Stimulated activated CD8-positive, alpha-beta memory T cell treated with anti-CD3 and anti-CD28 coated beads, Interleukin-7, amount 100 ng/mL, for 4 hours (primary cell): ENCODE measurements around the gene PPP2R3A.
"Not testable (repeated sequence)": the region's sequence is repeated elsewhere in the genome, so short reads cannot be mapped to it uniquely, and the experiment has no call there.

ENCODE experiments used
- DNase-seq, 2 donors: peaks; one replicate each; pipeline ENCODE4 v3.0.0-alpha.2; 2020; ENCODE audit warnings: low read depth in 2 of 2

Gene PPP2R3A

DNA sequence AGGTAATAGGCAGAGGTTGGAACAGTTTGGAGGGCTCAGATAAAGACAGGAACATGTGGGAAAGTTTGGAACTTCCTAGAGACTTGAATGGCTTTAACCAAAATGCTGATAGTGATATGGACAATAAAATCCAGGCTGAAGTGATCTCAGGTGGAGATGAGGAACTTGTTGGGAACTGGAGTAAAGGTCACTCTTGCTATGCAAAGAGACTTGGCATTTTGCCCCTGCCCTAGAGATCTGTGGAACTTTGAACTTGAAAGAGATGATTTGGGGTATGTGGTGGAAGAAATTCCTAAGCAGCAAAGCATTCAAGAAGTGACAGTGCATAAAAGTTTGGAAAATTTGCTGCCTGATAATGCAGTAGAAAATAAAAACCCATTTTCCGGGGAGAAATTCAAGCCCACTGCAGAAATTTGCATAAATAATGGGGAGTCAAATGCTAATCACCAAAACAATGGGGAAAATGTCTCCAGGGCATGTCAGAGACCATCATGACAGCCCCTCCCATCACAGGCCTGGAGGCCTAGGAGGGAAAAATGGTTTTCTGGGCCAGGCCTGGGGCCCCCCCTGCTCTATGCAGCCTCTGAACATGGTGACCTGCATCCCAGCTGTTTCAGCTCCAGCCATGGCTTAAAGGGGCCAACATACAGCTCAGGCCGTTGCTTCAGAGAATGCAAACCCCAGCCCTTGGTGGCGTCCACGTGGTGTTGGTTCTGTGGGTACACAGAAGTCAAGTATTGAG lies 118.3 kb downstream of the PPP2R3A start:
- not testable (repeated sequence) for DNase-seq

DNA sequence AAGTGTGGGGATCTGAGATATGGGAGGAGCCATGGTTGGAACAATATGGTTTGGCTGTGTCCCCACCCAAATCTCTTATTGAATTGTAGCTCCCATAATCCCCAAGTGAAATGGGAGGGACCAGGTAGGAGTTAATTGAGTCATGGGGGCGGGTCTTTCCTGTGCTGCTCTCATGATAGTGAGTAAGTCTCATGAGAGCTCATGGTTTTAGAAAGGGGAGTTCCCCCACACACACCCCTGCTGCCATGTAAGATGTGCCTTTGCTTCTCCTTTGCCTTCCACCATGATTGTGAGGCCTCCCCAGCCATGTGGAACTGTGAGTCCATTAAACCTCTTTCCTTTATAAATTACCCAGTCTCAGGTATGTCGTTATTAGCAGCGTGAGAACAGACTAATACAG lies 119.5 kb downstream of the PPP2R3A start:
- DNase-seq: not testable (repeated sequence)

DNA sequence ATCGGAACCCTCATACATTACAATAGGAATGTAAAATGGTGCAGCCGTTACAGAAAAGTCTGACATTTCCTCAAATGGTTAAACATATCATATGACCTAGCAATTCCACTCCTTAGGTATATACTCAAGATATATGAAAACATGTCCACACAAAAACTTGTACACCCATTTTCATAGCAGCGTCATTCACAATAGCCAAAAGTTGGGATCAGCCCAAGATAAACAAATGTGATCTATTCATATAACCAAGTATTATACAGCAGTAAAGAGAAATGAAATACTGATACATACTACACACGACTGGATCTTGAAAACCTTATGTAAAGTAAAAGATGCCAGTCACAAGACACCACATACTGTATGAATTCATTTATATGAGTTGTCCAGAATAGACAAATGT lies 128.2 kb downstream of the PPP2R3A start:
- no peak for DNase-seq

DNA sequence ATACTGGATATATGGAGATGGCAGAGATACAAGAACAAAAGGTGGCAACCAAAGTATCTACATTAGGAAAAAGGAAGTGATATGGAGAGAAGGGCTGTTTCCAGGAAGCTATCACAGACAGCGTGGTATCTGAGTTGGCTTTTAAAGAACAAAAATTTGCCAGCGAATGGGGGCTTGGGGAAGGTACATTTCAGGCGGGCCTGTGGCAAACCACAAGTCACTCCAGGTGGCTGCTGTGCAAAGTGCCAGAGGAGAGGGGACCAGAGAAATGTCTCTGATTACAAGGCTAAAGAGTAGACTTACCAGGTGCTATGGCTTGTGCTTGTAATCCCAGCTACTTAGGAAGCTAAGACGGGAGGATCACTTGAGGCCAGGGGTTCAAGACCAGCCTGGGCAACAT lies 139.5 kb downstream of the PPP2R3A start:
- no peak for DNase-seq

DNA sequence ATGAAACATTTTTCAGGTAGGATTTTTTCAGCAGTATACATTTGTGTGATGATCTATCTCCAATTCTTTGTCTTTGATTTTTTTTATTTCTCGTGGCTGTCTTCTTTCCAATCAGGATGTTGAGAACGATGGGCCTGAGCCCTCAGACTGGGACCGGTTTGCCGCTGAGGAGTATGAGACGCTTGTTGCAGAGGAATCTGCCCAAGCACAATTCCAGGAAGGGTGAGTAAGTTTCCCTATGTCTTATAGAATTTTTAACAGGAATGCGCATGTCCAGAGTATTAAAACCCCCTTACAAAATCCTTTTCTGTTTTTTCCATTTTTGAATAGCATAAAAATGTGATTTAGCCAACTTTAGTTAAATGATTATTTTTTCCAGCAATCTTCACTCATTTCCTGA lies 140.6 kb downstream of the PPP2R3A start:
- no peak for DNase-seq

DNA sequence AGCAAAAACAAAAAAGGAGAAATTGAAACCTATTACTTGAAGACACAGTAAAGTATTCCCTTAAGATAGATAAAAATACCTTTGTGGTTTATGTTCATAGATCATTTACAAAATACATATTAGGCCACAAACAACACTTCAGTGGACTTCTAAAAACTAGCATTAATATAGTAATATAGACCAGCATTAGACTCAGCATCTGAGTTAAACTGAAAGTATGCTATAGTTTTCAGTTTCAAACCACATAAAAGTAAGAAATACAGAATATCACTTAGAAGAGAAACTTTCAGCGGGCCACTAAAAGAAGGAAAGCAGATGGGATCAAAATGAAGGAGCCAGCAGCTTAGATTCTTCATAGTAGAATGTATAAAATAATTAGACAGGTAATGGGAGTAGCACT lies 144.0 kb downstream of the PPP2R3A start:
- DNase-seq: no peak

DNA sequence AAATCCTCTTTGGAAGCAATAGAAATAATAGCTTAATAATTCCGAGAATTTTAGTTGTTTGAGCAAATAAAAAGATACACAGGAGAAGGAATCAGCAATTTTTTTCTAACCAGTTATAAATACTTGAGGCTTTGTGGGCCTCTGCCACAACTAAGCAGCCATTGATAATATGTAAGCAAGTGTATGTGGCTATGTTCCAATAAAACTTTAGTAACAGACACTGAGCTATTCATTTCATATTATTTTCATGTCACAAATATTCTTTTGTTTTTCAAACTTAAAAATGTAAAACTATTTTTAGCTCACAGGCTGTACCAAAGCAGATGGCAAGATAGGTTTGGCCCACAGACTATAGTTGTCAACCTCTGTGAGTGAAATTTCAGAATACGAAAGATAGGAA lies 145.0 kb downstream of the PPP2R3A start:
- DNase-seq: no peak

DNA sequence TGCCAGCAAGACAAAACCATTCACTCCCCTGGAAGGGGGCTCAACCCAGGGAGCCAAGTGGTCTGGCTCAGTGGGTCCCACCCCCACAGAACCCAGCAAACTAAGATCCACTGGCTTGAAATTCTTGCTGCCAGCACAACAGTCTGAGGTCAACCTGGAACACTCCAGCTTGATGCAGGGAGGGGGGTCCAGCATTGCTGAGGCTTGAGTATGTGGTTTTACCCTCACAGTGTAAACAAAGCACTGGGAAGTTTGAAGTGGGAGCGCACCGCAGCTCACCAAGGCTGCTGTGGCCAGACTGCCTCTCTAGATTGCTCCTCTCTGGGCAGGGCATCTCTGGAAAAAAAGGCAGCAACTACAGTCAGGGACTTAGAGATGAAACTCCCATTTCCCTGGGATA lies 148.9 kb downstream of the PPP2R3A start:
- DNase-seq: no peak

DNA sequence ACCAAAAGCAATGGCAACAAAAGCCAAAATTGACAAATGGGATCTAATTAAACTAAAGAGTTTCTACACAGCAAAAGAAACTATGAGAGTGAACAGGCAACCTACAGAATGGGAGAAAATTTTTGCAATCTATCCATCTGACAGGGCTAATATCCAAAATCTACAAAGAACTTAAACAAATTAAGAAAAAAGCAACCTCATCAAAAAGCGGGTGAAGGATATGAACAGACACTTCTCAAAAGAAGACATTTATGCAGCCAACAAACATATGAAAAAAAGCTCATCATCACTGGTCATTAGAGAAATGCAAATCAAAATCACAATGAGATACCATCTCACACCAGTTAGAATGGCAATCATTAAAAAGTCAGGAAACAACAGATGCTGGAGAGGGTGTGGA lies 153.8 kb downstream of the PPP2R3A start:
- DNase-seq: not testable (repeated sequence)

DNA sequence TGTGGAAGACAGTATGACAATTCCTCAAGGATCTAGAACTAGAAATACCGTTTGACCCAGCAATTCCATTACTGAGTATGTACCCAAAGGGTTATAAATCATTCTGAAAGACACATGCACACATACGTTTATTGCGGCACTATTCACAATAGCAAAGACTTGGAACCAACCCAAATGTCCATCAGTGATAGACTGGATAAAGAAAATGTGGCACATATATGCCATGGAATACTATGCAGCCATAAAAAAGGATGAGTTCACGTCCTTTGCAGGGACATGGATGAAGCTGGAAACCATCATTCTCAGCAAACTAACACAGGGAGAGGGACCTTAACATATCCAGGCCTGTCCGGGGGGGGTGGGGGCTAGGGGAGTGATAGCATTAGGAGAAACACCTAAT lies 154.3 kb downstream of the PPP2R3A start:
- DNase-seq: not testable (repeated sequence)

DNA sequence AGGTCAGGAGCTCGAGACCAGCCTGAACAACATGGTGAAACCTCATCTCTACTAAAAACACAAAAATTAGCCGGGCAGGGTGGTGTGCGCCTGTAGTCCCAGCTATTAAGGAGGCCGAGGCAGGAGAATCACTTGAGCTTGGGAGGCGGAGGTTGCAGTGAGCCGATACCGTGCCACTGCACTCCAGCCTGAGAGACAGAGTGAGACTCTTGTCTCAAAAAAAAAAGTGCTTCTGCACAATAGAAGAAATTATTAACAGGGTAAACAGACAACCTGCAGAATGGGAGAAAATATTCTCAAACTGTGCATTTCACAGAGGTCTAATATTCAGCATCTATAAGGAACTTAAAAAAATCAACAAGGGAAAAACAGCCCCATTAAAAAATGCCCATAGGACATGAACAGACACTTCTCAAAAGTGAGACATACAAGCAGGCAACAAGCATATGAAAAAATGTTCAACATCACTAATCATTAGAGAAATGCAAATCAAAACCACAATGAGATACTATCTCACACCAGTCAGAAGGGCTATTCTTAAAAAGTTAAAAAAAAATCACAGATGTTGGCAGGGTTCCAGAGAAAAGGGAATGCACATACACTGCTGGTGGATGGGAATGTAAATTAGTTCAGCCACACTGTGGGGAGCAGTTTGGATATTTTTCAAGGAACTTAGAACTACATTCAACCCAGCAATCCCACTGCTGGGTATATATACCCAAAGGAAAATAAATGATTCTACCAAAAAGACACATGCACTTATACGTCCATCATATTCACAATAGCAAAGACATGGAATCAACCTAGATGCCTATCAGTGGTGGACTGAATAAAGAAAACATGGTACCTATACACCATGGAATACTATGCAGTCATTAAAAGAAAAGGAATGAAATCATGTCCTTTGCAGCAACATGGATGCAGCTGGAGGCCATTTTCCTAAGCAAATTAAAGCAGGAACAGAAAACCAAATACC lies 155.1 kb downstream of the PPP2R3A start:
- no peak for DNase-seq

DNA sequence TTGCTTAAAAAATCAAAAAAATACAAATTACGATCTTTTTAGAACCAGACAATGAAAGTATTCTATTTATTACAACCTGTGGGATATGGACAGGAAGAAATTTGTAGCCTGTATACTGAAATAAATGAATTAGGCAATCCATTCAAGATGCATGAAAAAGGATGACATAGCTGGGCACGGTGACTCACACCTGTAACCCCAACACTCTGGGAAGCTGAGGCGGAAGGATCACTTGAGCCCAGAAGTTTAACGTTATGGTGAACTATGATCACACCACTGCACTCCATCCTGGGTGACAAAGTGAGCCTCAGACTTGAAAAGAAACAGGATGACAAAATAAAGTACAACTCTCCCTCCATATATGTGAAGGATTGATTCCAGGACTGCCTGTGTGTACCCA lies 156.5 kb downstream of the PPP2R3A start:
- DNase-seq: no peak

DNA sequence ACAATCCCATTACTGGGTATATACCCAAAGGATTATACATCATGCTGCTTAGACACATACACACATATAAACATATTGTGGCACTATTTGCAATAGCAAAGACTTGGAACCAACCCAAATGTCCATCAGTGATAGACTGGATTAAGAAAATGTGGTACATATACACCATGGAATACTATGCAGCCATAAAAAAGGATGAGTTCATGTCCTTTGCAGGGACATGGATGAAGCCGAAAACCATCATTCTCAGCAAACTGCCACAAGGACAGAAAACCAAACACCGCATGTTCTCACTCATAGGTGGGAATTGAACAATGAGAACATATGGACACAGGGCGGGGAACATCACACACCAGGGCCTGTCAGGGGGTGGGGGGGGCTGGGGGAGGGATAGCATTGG lies 166.1 kb downstream of the PPP2R3A start:
- not testable (repeated sequence) for DNase-seq

DNA sequence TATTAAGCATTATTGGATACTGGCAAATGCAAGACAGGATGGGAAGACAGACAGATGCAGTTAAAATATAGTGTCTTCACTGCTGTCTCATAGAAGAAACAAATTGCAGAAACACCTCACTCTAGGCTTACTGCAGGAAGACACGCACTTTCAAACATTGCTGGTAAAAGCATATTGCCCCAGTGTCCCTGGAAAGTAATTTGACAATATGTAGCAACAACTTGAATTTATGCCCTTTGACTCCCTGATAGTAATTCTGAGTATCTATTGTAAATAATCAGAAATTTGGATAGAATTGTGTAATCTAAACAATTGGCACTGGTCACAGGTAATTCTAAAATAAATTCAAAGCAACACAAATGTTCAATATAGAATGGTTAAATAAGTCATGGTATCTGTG lies 168.6 kb downstream of the PPP2R3A start:
- DNase-seq: no peak

DNA sequence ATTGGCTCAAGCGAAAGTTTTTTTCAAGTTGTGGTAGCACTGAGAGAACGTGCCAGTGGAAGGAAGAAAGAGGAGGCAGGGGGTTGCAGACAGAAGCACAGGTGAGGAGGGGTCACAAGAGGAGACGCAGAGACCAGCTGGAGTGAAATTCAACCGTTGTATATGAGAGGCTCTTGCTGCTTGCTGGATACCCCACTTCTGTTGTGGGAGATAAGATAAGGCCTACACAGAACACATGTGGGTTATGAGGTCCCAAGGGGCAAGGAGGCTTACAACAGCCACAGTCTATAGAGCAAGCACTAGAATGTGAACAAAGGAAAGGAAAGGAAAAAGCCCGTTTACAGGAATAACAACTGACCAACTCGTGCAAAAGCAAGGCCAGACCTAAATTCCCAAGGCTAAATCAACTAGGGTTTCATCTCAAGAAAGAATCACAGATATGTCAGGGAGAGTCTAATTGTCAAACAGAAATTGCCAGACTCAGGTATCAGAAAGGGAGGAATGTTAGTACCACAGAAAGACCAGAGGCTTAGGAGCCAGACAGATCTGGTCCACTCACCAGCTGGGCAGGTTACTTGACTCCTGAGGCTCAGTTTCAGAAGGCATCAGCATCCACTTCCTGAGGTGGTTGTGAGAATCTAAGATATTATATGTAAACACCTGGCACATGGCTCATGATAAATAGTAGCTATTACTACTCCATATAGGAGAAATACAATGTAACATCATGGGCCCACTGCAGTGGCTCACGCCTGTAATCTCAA lies 169.7 kb downstream of the PPP2R3A start:
- no peak for DNase-seq

DNA sequence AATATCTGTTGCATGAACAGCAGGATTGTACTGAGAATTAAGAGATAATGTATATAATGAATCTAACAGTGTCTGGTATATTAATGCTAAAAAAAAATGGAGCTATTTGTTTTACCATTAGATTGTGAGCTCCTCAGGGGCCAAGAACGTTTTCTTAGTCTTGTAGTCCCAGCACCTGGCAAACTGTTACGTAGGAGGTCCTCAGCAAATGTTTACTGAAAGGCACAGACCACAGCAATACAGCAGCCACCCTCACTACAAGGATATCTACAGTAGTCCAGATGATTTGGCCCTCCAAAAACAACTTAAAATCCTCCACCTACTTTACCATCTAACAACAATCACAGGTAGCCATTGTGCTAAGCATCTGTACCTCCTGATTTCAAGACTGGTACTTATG lies 170.9 kb downstream of the PPP2R3A start:
- no peak for DNase-seq

DNA sequence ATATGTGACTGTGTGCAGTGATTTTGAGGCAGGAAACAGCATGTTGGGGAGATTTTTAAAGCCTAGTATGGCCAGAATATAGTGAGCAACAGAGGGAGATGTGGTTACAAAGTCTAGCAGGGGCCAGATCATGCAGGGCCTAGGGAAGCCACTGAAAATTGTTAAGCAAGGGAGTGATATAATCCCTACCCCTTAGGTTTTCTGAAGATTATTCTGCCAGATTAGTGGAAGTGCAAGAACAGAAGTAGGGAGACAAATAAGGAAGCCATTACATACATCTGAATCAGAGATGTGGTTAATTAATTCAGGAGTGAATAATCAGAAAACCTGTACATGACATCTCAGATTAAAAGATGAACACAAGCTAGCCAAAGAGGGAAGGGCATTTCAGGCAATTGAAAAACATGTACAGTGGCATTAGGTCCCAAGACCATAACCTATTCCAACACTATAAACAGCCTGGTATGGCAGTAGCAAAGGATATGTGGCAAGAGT lies 175.8 kb downstream of the PPP2R3A start:
- DNase-seq: no peak

DNA sequence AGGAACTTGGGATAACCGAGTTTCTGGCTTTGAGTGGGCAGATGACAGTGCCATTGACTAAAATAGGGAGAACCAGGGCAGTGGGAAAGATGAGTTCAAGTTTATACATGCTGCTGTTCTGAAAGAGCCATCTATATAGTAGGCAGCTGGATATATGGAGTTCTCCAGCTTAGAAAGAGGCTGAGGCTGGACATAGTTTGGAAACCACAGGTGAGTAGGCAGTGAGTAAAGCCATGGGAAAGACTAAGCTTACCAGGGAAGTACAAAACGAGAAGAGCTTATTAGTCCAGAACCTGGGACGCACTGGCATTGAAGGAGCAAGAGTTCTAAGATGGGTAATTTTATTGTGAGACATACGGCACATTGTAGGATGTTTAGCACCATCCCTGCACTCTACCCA lies 176.4 kb downstream of the PPP2R3A start:
- DNase-seq: no peak

DNA sequence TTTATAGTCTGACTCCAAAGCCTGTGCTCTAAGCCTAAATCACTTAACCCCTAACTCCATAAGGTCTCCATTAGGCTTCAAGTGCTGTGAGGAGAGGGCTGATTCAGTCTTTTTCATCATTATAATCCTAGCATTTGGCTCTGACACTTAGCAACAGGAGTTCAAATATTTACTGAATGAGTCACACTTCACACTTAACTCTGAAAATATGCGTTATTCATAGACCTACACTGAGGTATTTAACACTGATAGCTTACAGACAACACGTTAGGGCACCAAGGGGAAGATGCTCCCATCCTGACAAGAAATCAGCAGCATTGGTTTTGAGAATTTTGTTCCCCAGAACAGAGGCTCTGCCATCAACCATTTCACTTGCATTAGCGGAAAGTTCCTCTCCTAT lies 177.1 kb downstream of the PPP2R3A start:
- DNase-seq: no peak

DNA sequence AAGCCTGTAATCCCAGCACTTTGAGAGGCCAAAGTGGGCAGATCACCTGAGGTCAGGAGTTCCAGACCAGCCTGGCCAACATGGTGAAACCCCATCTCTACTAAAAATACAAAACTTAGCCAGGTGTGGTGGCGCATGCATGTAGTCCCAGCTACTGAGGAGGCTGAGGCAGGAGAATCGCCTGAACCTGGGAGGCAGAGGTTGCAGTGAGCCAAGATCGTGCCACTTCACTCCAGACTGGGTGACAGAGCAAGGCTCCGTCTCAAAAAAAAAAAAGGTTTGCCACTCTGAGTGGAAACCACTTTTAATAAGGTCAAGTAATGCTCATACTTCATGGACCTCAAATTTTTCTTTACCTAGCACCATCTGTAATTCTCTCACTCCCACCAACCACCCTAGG lies 178.9 kb downstream of the PPP2R3A start:
- not testable (repeated sequence) for DNase-seq

DNA sequence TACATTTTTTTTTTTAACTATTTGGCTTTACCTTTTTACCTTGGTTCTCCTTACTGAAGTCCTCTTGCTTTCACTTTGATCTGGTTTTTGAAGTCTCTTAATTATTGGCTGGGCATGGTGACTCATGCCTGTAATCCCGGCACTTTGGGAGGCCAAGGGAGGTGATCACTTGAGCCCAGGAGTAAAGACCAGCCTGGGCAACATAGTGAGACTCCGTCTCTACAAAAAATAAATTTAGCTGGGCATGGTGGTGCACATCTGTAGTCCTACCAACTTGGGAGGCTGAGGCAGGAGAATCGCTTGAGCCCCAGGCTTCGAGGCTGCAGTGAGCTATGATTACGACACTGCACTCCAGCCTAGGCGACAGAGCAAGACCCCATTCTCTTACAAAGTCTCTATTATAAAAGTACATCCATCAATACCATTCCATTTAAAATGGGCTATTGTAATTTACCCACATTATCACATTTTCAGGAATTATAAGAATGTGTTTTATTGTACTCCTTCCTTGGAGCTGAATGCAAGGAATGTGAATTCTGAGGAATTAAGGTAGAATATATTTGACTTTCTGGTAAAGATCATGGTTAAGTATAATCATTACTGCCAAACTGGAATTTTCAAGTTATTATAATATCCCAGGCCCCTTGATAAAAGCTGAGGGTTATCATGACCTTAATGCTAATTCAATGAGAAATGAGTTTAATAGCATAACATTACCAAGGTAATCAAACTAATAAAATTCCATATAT lies 181.6 kb downstream of the PPP2R3A start:
- DNase-seq: no peak
